WERI-Rb-1 (cell line): ENCODE data around the gene AGAP1.
A peak's percentile ranks its signal among the peaks of the same experiment; 100 is the strongest.

Source experiments
- DNase-seq: peaks from one replicate; pipeline ENCODE4 v3.0.0-alpha.2; 2020
- H3K27ac ChIP-seq: fragments of 250-450 bp; sonication (Bioruptor Pico); 2 replicates; pipeline ENCODE4 v1.5.1; 2020; ENCODE audit warnings: mild to moderate bottlenecking, moderate library complexity
- H3K27me3 ChIP-seq: fragments of 250-450 bp; sonication (Bioruptor Pico); 2 replicates; pipeline ENCODE4 v1.5.1; 2021; ENCODE audit warnings: mild to moderate bottlenecking, low read depth, moderate library complexity; ENCODE audit not compliant: insufficient read depth, severe bottlenecking
- H3K36me3 ChIP-seq: fragments of 250-450 bp; sonication (Bioruptor Pico); 2 replicates; pipeline ENCODE4 v1.5.1; 2020; ENCODE audit warnings: mild to moderate bottlenecking, moderate library complexity
- H3K4me3 ChIP-seq: 2 replicates; pipeline ENCODE4 v1.5.1; 2011; ENCODE audit warnings: low read depth, mild to moderate bottlenecking, control low read depth, low read length
- H3K9me3 ChIP-seq: fragments of 250-450 bp; sonication (Bioruptor Pico); 2 replicates; pipeline ENCODE4 v1.5.1; 2021; ENCODE audit warnings: mild to moderate bottlenecking, moderate library complexity; ENCODE audit not compliant: severe bottlenecking
- CTCF ChIP-seq: IDR thresholded peaks from 2 replicates; pipeline ENCODE4 v1.5.1; 2011; ENCODE audit warnings: low read depth, mild to moderate bottlenecking, control low read depth, inconsistent platforms, low read length

Gene AGAP1

DNA sequence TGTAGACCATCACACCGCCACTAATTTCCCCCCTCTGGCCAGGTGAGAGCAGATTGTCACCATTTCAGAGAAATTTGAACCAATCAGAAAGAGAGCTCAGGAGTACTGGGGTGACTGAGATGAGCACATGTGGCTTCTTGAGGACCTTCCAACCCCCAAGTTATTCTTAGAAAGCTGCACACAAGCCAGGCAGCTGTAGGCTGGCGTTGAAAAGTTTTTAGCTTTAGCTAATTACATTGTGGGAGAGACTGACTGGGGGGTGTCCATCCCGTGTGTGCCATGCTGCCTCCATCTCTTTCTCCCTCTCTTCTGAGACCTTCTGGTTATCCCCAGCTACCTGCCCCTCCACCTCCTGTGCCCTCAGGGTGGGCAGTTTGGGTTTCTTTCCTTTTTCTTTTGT is 154.0 kb downstream of the AGAP1 start:
- Histone ChIP-seq H3K27me3 (no peaks in the 10 kb centered on the region), H3K27ac (no peak overlapping the region), H3K4me3 (no peak overlapping the region), H3K9me3 (no peaks in the 10 kb centered on the region), H3K36me3 (no peaks in the 10 kb centered on the region)
- DNase-seq, result no peak
- no peak for TF ChIP-seq CTCF

GRCh38 chr2:235649418-235649817 is 155.6 kb downstream of the AGAP1 start:
- no peak for DNase-seq
- Histone ChIP-seq H3K27me3 (no peaks in the 10 kb centered on the region), H3K36me3 (no peaks in the 10 kb centered on the region), H3K4me3 (no peak overlapping the region), H3K27ac (no peak overlapping the region), H3K9me3 (no peaks in the 10 kb centered on the region)
- TF ChIP-seq CTCF, result no peak

DNA sequence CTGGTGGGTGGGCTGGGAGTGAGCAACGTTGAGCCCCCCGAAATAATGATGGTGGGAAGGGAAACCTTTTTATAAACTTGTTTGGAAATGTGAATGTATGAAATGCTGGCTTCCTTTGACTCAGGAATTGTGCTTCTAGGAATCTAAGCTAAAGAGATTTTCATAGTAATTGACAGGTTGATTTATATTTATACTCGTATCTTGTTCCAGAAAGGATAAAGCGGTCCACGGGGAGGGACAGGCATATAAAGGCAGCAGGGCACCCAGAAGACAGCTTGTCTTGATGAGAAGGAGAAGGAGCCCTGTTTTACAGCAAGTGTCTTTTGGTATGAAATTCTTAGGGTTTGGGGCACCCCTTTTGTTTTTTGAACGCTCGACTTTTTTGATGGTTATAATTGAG is 157.8 kb downstream of the AGAP1 start:
- no peak overlapping the region for H3K27ac ChIP-seq
- no peaks in the 10 kb centered on the region for H3K36me3 ChIP-seq
- H3K4me3 ChIP-seq, result no peak overlapping the region
- H3K9me3 ChIP-seq, result no peaks in the 10 kb centered on the region
- no peak for DNase-seq
- no peak for TF ChIP-seq CTCF
- no peaks in the 10 kb centered on the region for H3K27me3 ChIP-seq

DNA sequence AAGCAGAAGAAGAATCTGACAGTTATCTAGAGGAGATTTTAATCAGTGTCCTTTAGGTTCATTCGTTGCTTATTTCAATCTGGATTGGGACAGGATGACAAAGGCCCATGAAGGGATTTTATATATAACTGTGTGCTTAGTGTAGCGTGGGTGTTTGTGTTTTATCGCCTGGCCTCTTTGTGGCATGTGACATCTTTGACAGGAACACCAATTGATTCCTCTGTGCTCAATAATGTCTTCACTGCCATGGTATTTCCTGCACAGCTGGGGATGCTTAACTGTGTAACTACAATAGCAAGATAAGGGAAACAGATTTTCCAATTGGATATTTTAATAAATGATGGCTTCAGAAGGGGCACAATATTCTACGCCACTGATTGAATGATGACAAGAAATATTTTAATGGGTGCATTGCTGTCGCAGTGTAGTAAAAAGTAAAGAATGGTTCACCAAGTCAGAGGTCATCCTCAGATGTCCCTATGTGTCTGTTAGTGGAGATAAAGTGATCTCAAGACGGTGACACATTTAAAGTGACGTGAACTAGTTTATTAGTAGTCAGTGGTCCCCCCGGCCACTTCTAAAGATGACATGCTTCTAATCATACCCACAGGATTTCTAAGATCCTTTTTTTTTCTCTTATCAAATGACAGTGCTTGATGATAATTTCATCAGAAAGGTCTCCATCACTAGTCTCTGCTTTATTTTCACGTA is 160.4 kb downstream of the AGAP1 start:
- Histone ChIP-seq H3K36me3 (no peaks in the 10 kb centered on the region), H3K4me3 (no peak overlapping the region), H3K27ac (no peak overlapping the region), H3K9me3 (no peaks in the 10 kb centered on the region), H3K27me3 (no peaks in the 10 kb centered on the region)
- DNase-seq, result no peak
- no peak for TF ChIP-seq CTCF

DNA sequence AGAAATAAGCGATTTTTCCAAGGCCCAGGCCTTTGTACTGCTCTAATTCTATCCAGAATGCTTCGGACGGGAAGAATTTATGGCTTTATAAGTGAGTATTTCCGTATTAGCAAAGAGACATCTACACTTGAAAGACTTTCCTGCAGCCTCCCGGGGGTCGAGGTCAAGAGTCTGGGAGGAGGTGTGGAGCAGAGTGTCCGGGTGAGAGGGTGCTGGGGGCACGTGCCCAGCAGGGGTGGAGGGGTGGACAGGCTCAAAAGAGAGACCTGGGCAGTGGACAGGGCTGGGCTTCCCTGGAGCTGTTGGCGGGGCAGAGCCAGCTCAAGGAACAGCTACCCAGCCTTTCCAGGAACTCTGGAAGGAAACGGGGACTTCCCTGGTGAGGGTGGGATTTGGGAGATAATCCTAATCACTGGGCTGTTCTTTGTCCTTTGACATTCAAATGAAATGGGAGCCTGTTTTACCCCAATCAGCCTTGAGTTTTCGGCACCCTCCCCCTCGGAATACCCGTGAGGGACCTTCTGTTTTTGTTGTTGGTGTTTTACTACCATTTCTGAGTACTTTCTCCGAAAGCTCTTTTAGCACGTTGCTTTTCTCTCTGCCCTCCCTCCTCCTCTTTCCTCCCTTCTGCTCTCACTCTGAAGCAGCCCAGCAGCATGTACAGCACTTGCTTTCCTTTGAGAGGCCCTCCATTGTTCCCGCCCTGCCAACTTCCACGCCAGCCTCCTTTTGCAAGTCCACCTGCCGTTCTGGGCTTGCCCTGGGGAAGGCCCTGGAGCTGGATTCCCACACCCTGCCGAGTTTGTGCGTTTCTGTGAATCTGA is 164.7 kb downstream of the AGAP1 start:
- Histone ChIP-seq H3K9me3 (no peaks in the 10 kb centered on the region), H3K36me3 (no peaks in the 10 kb centered on the region), H3K4me3 (peak overlapping the region; percentile 29), H3K27me3 (no peaks in the 10 kb centered on the region), H3K27ac (peak overlapping the region; percentile 79)
- peak; percentile 72 for DNase-seq
- no peak for TF ChIP-seq CTCF
